A673 (cell line): ENCODE measurements around the gene SLC5A1. TPM values are rescaled to one million over a fixed set of nuclear protein-coding genes. Genes with fewer than 3 reads are reported as not detected.

Experiments
- BruUV-seq: library from RNA; stranded (reverse); fragments of 400-500 nt; replicated peaks from 2 replicates; lab custom pipeline; 2021; lab: Mats Ljungman, UMichigan
- CTCF ChIA-PET: fragments of 300-600 bp; sonication (Branson Sonifier 250); formaldehyde crosslinking; loops from one replicate; lab custom pipeline; 2022; ENCODE audit warnings: antibody characterized with exemption; lab: Charles Lee
- POLR2A ChIA-PET: fragments of 300-600 bp; sonication (Branson Sonifier 250); formaldehyde crosslinking; loops from one replicate; lab custom pipeline; 2022; ENCODE audit warnings: antibody characterized with exemption; ENCODE audit not compliant: low non-redundant PET; lab: Charles Lee
- DNase-seq: peaks from one replicate; pipeline ENCODE4 v3.0.0-alpha.2; 2015; ENCODE audit warnings: low spot score
- H3K27ac ChIP-seq: fragments of 200-600 bp; sonication (generic); 2 replicates; pipeline ENCODE4 v1.5.1; 2016; ENCODE audit warnings: mixed run types, low read depth, mild to moderate bottlenecking, mixed read lengths, antibody characterized with exemption, low read length; ENCODE audit not compliant: poor library complexity, severe bottlenecking
- H3K27me3 ChIP-seq: fragments of 200-600 bp; sonication (generic); replicated peaks from 2 replicates; pipeline ENCODE4 v1.6.1; 2017; ENCODE audit warnings: mixed run types, low read depth, mild to moderate bottlenecking, mixed read lengths, antibody characterized with exemption, low read length; ENCODE audit not compliant: insufficient read depth, poor library complexity
- H3K36me3 ChIP-seq: fragments of 200-600 bp; sonication (generic); 2 replicates; pipeline ENCODE4 v1.6.1; 2016; ENCODE audit warnings: mixed run types, mild to moderate bottlenecking, mixed read lengths, antibody characterized with exemption, low read length; ENCODE audit not compliant: insufficient read depth, poor library complexity, severe bottlenecking
- H3K4me1 ChIP-seq: fragments of 200-600 bp; sonication (generic); 2 replicates; pipeline ENCODE4 v1.6.1; 2017; ENCODE audit warnings: mixed run types, mild to moderate bottlenecking, mixed read lengths, antibody characterized with exemption, low read length; ENCODE audit not compliant: insufficient read depth, poor library complexity, severe bottlenecking
- H3K4me3 ChIP-seq: fragments of 200-600 bp; sonication (generic); 2 replicates; pipeline ENCODE4 v1.5.1; 2016; ENCODE audit warnings: low read depth, mixed run types, mild to moderate bottlenecking, mixed read lengths, low read length; ENCODE audit not compliant: poor library complexity, severe bottlenecking
- H3K9me3 ChIP-seq: fragments of 200-600 bp; sonication (generic); 2 replicates; pipeline ENCODE4 v1.6.1; 2016; ENCODE audit warnings: mixed run types, low read depth, mild to moderate bottlenecking, mixed read lengths, antibody characterized with exemption, low read length; ENCODE audit not compliant: poor library complexity, severe bottlenecking
- CTCF ChIP-seq: fragments of 300-800, 200-600 bp; sonication (generic); conservative IDR thresholded peaks from 2 replicates; pipeline ENCODE4 v1.5.1; 2017; ENCODE audit warnings: low read depth, mild to moderate bottlenecking, antibody characterized with exemption, low read length, moderate library complexity, mixed read lengths
- EZH2 ChIP-seq: fragments of 200-600 bp; sonication (generic); IDR thresholded peaks from 2 replicates; pipeline ENCODE4 v1.6.1; 2017; ENCODE audit warnings: borderline replicate concordance, low read depth, mild to moderate bottlenecking, mixed read lengths, antibody characterized with exemption, low read length; ENCODE audit not compliant: poor library complexity, severe bottlenecking
- intact Hi-C: fragments of 100-400 bp; cut with micrococcal nuclease; formaldehyde crosslinking; loops from one replicate; pipeline ENCODE4 v1.10.0; 2022; ENCODE audit not compliant: unreplicated experiment
- total RNA-seq: library from RNA; stranded (reverse); gene quantifications from 2 replicates; pipeline ENCODE4 v1.2.3, GENCODE V29; 2021

The SLC5A1 gene
- total RNA-seq, 1 experiment from 2014 or later = not detected

GRCh38 chr22:32030518-32031247 lies 12.4 kb upstream of the SLC5A1 start:
- no peaks in the 10 kb centered on the region for H3K36me3 ChIP-seq
- intact Hi-C loops = no loop called here
- POLR2A ChIA-PET = no interaction called here
- no peak for DNase-seq
- H3K27me3 ChIP-seq = no peaks in the 10 kb centered on the region
- H3K27ac ChIP-seq = no peak overlapping the region
- CTCF ChIA-PET = no interaction called here
- TF ChIP-seq CTCF (no peak), EZH2 (no peak)
- no peaks in the 10 kb centered on the region for H3K9me3 ChIP-seq
- no TSS peak for BruUV-seq
- no peaks in the 10 kb centered on the region for H3K4me1 ChIP-seq
- no peak overlapping the region for H3K4me3 ChIP-seq

- TF ChIP-seq CTCF (no peak), EZH2 (no peak)
- Histone ChIP-seq H3K4me1 (no peaks in the 10 kb centered on the region), H3K9me3 (no peaks in the 10 kb centered on the region), H3K27ac (no peak overlapping the region), H3K27me3 (no peaks in the 10 kb centered on the region), H3K4me3 (no peak overlapping the region), H3K36me3 (no peaks in the 10 kb centered on the region)
- intact Hi-C loops = no loop called here
- no TSS peak for BruUV-seq
- POLR2A ChIA-PET = interaction anchor here (0.6 kb wide), 1 partner anchor 41 kb away, joined by 3 read pairs; no protein-coding TSS in a partner anchor
- CTCF ChIA-PET = no interaction called here
- DNase-seq = no peak
These were observed 11.6 kb upstream of the SLC5A1 start for GRCh38 chr22:32031466-32031865.

- H3K27me3 ChIP-seq = no peaks in the 10 kb centered on the region
- no peaks in the 10 kb centered on the region for H3K36me3 ChIP-seq
- no peak for TF ChIP-seq CTCF
- TF ChIP-seq EZH2 = no peak
- intact Hi-C loops = no loop called here
- no peak overlapping the region for H3K27ac ChIP-seq
- ChIA-PET CTCF (no interaction called here), POLR2A (no interaction called here)
- H3K4me1 ChIP-seq = no peaks in the 10 kb centered on the region
- no peak for DNase-seq
- BruUV-seq = no TSS peak
- H3K9me3 ChIP-seq = no peaks in the 10 kb centered on the region
- H3K4me3 ChIP-seq = no peak overlapping the region
These were observed 8.8 kb upstream of the SLC5A1 start for GRCh38 chr22:32034275-32034674.
